HCT116 (cell line): ENCODE results near the gene ITPKB. TPM values are rescaled to one million over a fixed set of nuclear protein-coding genes. Genes with fewer than 3 reads are reported as not detected.

ENCODE experiments used
- ATAC-seq: fragments of 200-7000 bp; cut with Tn5 transposase; 2 replicates; pipeline ENCODE4 v1.9.1; 2020; ENCODE audit warnings: mild to moderate bottlenecking, moderate library complexity
- BruUV-seq: library from RNA; stranded (reverse); fragments of 400-500 nt; replicated peaks from 2 replicates; lab custom pipeline; 2021; lab: Mats Ljungman, UMichigan
- CTCF ChIA-PET: fragments of 300-600 bp; sonication (Branson Sonifier 250); formaldehyde crosslinking; loops from one replicate; lab custom pipeline; 2021; ENCODE audit warnings: antibody characterized with exemption; lab: Charles Lee
- POLR2A ChIA-PET: fragments of 300-600, 350-600 bp; sonication (Branson Sonifier 250); formaldehyde crosslinking; loops from one replicate; lab custom pipeline; 2021; ENCODE audit warnings: antibody characterized with exemption; lab: Charles Lee
- RAD21 ChIA-PET, 2 experiments: fragments of 300-600 bp; sonication (Branson Sonifier 250); formaldehyde crosslinking; loops; one replicate each; lab custom pipeline; 2023; ENCODE audit warnings: low total read pairs in 2 of 2; ENCODE audit not compliant: uncharacterized antibody in 2 of 2, unreplicated experiment in 2 of 2, low non-redundant PET in 1 of 2; lab: Charles Lee
- DNase-seq: peaks from one replicate; pipeline ENCODE4 v3.0.0-alpha.2; 2010; ENCODE audit warnings: low read depth, low spot score
- H2AFZ ChIP-seq: fragments of 200-600 bp; shearing (Covaris generic), sonication (generic); 2 replicates; pipeline ENCODE4 v1.6.1; 2017; ENCODE audit warnings: low read depth, mixed run types, mixed read lengths, antibody characterized with exemption, low read length; ENCODE audit not compliant: poor library complexity, severe bottlenecking
- H3K27ac ChIP-seq: 2 replicates; pipeline ENCODE4 v1.5.1; 2012; ENCODE audit warnings: low read depth, low read length
- H3K27me3 ChIP-seq: fragments of 200-600 bp; sonication (generic); 2 replicates; pipeline ENCODE4 v1.6.1; 2016; ENCODE audit warnings: mixed run types, low read length, mixed read lengths; ENCODE audit not compliant: insufficient read depth
- H3K36me3 ChIP-seq, 2 experiments: fragments of 200-500 bp in 1 of 2; fragments of 200-600 bp in 1 of 2; sonication (Bioruptor generic) in 1 of 2; sonication (generic) in 1 of 2; 2 replicates each; pipeline versions ENCODE4 v1.5.1 to v1.6.1; 2014 to 2016; ENCODE audit warnings: low read length in 2 of 2, inconsistent platforms in 1 of 2, mixed read lengths in 1 of 2, mixed run types in 1 of 2; ENCODE audit not compliant: insufficient read depth in 2 of 2, control insufficient read depth in 1 of 2
- H3K4me1 ChIP-seq, 2 experiments: fragments of 200-600 bp in 1 of 2; sonication (generic) in 1 of 2; 2 replicates each; pipeline versions ENCODE4 v1.5.1 to v1.6.1; 2012 to 2017; ENCODE audit warnings: low read length in 2 of 2, inconsistent platforms in 1 of 2, mild to moderate bottlenecking in 1 of 2, mixed read lengths in 1 of 2, mixed run types in 1 of 2, moderate library complexity in 1 of 2; ENCODE audit not compliant: insufficient read depth in 2 of 2, control insufficient read depth in 1 of 2
- H3K4me2 ChIP-seq: fragments of 200-600 bp; sonication (generic); 2 replicates; pipeline ENCODE4 v1.6.1; 2017; ENCODE audit warnings: mixed run types, low read length, mixed read lengths
- H3K4me3 ChIP-seq, 2 experiments: fragments of 200-600 bp in 1 of 2; sonication (generic) in 1 of 2; replicated peaks in 1 of 2; 2 replicates each; pipeline ENCODE4 v1.5.1; 2011 to 2016; ENCODE audit warnings: low read length in 2 of 2, control low read depth in 1 of 2, low read depth in 1 of 2, mild to moderate bottlenecking in 1 of 2, mixed read lengths in 1 of 2, mixed run types in 1 of 2
- H3K79me2 ChIP-seq: fragments of 200-600 bp; sonication (generic); 2 replicates; pipeline ENCODE4 v1.6.1; 2017; ENCODE audit warnings: mild to moderate bottlenecking, mixed run types, low read length, moderate library complexity, mixed read lengths; ENCODE audit not compliant: insufficient read depth
- H3K9ac ChIP-seq: fragments of 200-600 bp; sonication (generic); 2 replicates; pipeline ENCODE4 v1.6.1; 2016; ENCODE audit warnings: low read length, mixed read lengths
- H3K9me2 ChIP-seq: fragments of 200-600 bp; sonication (generic), shearing (Covaris generic); 2 replicates; pipeline ENCODE4 v1.6.1; 2017; ENCODE audit warnings: mixed run types, mild to moderate bottlenecking, moderate library complexity; ENCODE audit not compliant: insufficient read depth
- H3K9me3 ChIP-seq, 2 experiments: fragments of 200-500 bp in 1 of 2; fragments of 200-600 bp in 1 of 2; sonication (Bioruptor generic) in 1 of 2; sonication (generic) in 1 of 2; 2 replicates each; pipeline ENCODE4 v1.6.1; 2014 to 2017; ENCODE audit warnings: low read length in 2 of 2, mixed read lengths in 2 of 2, inconsistent platforms in 1 of 2, low read depth in 1 of 2, mild to moderate bottlenecking in 1 of 2, mixed run types in 1 of 2, moderate library complexity in 1 of 2; ENCODE audit not compliant: control insufficient read depth in 1 of 2, insufficient read depth in 1 of 2
- H4K20me1 ChIP-seq: fragments of 200-600 bp; sonication (generic), shearing (Covaris generic); 2 replicates; pipeline ENCODE4 v1.6.1; 2017; ENCODE audit warnings: mixed run types, mild to moderate bottlenecking, moderate library complexity; ENCODE audit not compliant: insufficient read depth
- CBX3 ChIP-seq: IDR thresholded peaks from 2 replicates; pipeline ENCODE4 v1.6.1; 2012; ENCODE audit warnings: low read depth
- CEBPB ChIP-seq: IDR thresholded peaks from 2 replicates; pipeline ENCODE4 v1.6.1; 2012; ENCODE audit warnings: low read depth
- ELF1 ChIP-seq: IDR thresholded peaks from 2 replicates; pipeline ENCODE4 v1.6.1; 2012; ENCODE audit warnings: low read depth, borderline replicate concordance
- EZH2 ChIP-seq: fragments of 200-600 bp; sonication (generic); IDR thresholded peaks from 2 replicates; pipeline ENCODE4 v1.6.1; 2017; ENCODE audit warnings: antibody characterized with exemption, mixed run types
- EZH2phosphoT487 ChIP-seq: fragments of 200-600 bp; IDR thresholded peaks from 2 replicates; pipeline ENCODE4 v1.6.1; 2018; ENCODE audit warnings: antibody characterized with exemption, borderline replicate concordance
- FOSL1 ChIP-seq: IDR thresholded peaks from 2 replicates; pipeline ENCODE4 v1.6.1; 2012; ENCODE audit warnings: low read depth
- JUND ChIP-seq: IDR thresholded peaks from 2 replicates; pipeline ENCODE4 v1.6.1; 2012
- POLR2A ChIP-seq: IDR thresholded peaks from 2 replicates; pipeline ENCODE4 v1.7.0; 2011; ENCODE audit warnings: borderline replicate concordance; ENCODE audit not compliant: insufficient read depth, insufficient read length; ENCODE audit errors: extremely low read depth
- POLR2AphosphoS5 ChIP-seq: IDR thresholded peaks from 2 replicates; pipeline ENCODE4 v1.6.1; 2011; ENCODE audit warnings: mild to moderate bottlenecking, low read depth, low read length, moderate library complexity
- RAD21 ChIP-seq: IDR thresholded peaks from 2 replicates; pipeline ENCODE4 v1.6.1; 2012; ENCODE audit warnings: low read depth, mild to moderate bottlenecking
- SIN3A ChIP-seq: IDR thresholded peaks from 2 replicates; pipeline ENCODE4 v1.6.1; 2012; ENCODE audit warnings: low read depth
- SP1 ChIP-seq: IDR thresholded peaks from 2 replicates; pipeline ENCODE4 v1.6.1; 2012; ENCODE audit warnings: low read depth
- SRF ChIP-seq: IDR thresholded peaks from 2 replicates; pipeline ENCODE4 v1.6.1; 2012; ENCODE audit warnings: low read depth
- TCF7L2 ChIP-seq: IDR thresholded peaks from 2 replicates; pipeline ENCODE4 v1.7.0; 2011; ENCODE audit warnings: borderline replicate concordance, inconsistent platforms; ENCODE audit not compliant: insufficient read depth, insufficient read length; ENCODE audit errors: extremely low read depth
- YY1 ChIP-seq: IDR thresholded peaks from 2 replicates; pipeline ENCODE4 v1.6.1; 2011; ENCODE audit warnings: low read length, low read depth, moderate library complexity, mild to moderate bottlenecking; ENCODE audit not compliant: insufficient replicate concordance; ENCODE audit errors: extremely low read depth
- ZFX ChIP-seq: fragments of 450-650 bp; IDR thresholded peaks from 2 replicates; pipeline ENCODE4 v1.6.1; 2017
- ZNF274 ChIP-seq: fragments of 200-500 bp; sonication (Bioruptor generic); IDR thresholded peaks from 2 replicates; pipeline ENCODE4 v1.6.1; 2014; ENCODE audit warnings: mild to moderate bottlenecking, low read depth, low read length, inconsistent platforms
- intact Hi-C: fragments of 100-400 bp; cut with micrococcal nuclease; formaldehyde crosslinking; loops from 2 replicates; pipeline ENCODE4 v1.10.0; 2022
- total RNA-seq: library from RNA; stranded (reverse); gene quantifications from one replicate; pipeline ENCODE4 v1.2.1, GENCODE V29; 2021; ENCODE audit not compliant: unreplicated experiment
- TF ChIP-seq, protein P1 (sequence below), 3 experiments: fragments of 200-600 bp in 1 of 3; sonication (generic) in 1 of 3; IDR thresholded peaks in 2 of 3; conservative IDR thresholded peaks in 1 of 3; 2 replicates each; pipeline ENCODE4 v1.5.1; 2012 to 2017; ENCODE audit warnings: low read depth in 2 of 3, low read length in 2 of 3, antibody characterized with exemption in 1 of 3, borderline replicate concordance in 1 of 3, control low read depth in 1 of 3, mild to moderate bottlenecking in 1 of 3, mixed read lengths in 1 of 3, mixed run types in 1 of 3, moderate library complexity in 1 of 3; ENCODE audit not compliant: insufficient read depth in 1 of 3
- TF ChIP-seq, protein P2 (sequence below): IDR thresholded peaks from 2 replicates; pipeline ENCODE4 v1.6.1; 2012
- TF ChIP-seq, protein P3 (sequence below): IDR thresholded peaks from 2 replicates; pipeline ENCODE4 v1.6.1; 2012

Gene ITPKB
- total RNA-seq, 1 experiment from 2014 or later, result 4.4 TPM

DNA sequence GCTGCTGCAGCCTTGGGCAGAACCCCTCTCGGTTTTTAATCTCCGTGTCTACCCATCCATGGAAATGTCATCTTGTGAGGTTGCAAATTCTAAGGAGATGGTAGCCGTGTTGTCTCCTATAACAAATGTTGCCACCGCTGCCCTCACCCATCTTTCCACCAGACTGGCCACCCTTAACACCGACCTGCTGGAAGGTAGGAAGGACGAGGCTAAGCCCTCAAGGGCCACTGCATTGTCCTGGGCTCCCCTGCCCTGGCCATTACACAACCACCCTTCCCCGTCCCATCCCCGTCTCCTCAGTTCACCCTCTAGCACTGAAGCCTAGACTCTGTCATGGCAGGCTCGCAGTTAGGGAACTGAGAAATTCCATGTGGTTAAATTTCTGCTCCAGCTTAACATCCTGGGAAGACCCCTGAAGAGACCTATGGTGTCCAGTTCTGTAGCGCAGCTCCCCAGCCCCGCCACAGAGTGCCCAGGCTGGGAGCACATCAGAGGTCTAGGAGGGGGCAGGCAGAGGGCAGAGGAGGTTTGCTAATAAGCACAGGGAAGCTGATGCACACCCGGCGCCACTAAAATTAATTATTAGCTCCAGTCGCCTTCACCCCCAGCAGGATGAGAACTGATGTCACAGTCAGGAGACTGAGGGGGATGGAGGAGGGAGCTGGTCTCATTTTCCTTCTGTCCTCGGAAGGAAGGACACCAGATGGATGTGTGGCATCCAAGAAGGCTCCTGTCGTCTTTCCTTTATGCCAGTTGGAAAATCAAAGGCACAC is 152.2 kb downstream of the ITPKB start:
- Histone ChIP-seq H3K79me2 (no peaks in the 10 kb centered on the region), H3K9me3 (no peaks in the 10 kb centered on the region), H3K9me2 (no peaks in the 10 kb centered on the region), H2AFZ (no peak overlapping the region), H3K9ac (no peak overlapping the region), H3K4me3 (no peak overlapping the region), H3K27me3 (no peaks in the 10 kb centered on the region)
- POLR2A ChIA-PET, result no interaction called here
- TF ChIP-seq ELF1 (no peak), YY1 (no peak), ZFX (no peak)
- TF ChIP-seq, all 23 proteins: peak for 0
- no peak overlapping the region for H3K4me2 ChIP-seq
- no peaks in the 10 kb centered on the region for H3K36me3 ChIP-seq
- no peak for DNase-seq
- CTCF ChIA-PET, result no interaction called here
- H3K4me1 ChIP-seq, result no peaks in the 10 kb centered on the region
- H3K27ac ChIP-seq, result no peak overlapping the region
- no peaks in the 10 kb centered on the region for H4K20me1 ChIP-seq
- BruUV-seq, result no TSS peak
- no peak for ATAC-seq
- RAD21 ChIA-PET, result no interaction called here
- intact Hi-C loops, result no loop called here

DNA sequence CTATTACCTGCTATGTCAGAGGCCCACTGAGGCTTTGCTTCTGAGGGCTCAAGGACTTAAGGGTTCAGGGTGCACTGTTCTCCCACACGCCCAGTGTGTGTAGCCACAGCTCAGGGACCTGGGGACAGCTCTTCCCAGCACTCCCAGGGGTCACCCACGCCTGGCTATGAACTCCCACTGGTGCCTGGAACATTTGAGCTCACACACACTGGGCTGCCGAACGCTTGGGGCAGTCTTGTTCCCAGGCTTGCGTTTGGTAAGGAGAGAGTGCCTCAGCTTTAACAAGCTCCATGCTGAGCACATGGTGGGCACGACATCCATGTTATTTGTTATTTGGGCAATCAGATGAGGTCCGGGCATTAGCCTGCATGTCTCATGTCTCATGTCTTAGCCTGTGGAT is 153.0 kb downstream of the ITPKB start:
- Histone ChIP-seq H3K79me2 (no peaks in the 10 kb centered on the region), H3K4me3 (no peak overlapping the region), H3K27ac (no peak overlapping the region), H4K20me1 (no peaks in the 10 kb centered on the region), H3K9me3 (no peaks in the 10 kb centered on the region), H3K27me3 (no peaks in the 10 kb centered on the region), H3K9me2 (no peaks in the 10 kb centered on the region)
- DNase-seq, result no peak
- intact Hi-C loops, result no loop called here
- POLR2A ChIA-PET, result no interaction called here
- no peak for TF ChIP-seq POLR2A
- TF ChIP-seq CBX3, result no peak
- no peak for TF ChIP-seq EZH2
- no peak for TF ChIP-seq SP1
- TF ChIP-seq SRF, result no peak
- TF ChIP-seq, protein P1, sequence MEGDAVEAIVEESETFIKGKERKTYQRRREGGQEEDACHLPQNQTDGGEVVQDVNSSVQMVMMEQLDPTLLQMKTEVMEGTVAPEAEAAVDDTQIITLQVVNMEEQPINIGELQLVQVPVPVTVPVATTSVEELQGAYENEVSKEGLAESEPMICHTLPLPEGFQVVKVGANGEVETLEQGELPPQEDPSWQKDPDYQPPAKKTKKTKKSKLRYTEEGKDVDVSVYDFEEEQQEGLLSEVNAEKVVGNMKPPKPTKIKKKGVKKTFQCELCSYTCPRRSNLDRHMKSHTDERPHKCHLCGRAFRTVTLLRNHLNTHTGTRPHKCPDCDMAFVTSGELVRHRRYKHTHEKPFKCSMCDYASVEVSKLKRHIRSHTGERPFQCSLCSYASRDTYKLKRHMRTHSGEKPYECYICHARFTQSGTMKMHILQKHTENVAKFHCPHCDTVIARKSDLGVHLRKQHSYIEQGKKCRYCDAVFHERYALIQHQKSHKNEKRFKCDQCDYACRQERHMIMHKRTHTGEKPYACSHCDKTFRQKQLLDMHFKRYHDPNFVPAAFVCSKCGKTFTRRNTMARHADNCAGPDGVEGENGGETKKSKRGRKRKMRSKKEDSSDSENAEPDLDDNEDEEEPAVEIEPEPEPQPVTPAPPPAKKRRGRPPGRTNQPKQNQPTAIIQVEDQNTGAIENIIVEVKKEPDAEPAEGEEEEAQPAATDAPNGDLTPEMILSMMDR (IDR thresholded peaks at IDR 0.05 in 2 of 3, conservative IDR thresholded peaks at IDR 0.05 in 1 of 3; ENCODE audit: borderline replicate concordance in 1 of 3, insufficient read depth in 1 of 3, low read depth in 2 of 3, low read length in 2 of 3), result no peak
- TF ChIP-seq ELF1, result no peak
- no peak for TF ChIP-seq POLR2AphosphoS5
- TF ChIP-seq RAD21, result no peak
- TF ChIP-seq TCF7L2, result no peak
- TF ChIP-seq SIN3A, result no peak
- TF ChIP-seq EZH2phosphoT487, result no peak
- TF ChIP-seq, protein P2, sequence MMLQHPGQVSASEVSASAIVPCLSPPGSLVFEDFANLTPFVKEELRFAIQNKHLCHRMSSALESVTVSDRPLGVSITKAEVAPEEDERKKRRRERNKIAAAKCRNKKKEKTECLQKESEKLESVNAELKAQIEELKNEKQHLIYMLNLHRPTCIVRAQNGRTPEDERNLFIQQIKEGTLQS, result no peak
- no peak for TF ChIP-seq FOSL1
- no peak for TF ChIP-seq YY1
- no peak for TF ChIP-seq JUND
- TF ChIP-seq ZFX, result no peak
- TF ChIP-seq CEBPB, result no peak
- TF ChIP-seq ZNF274, result no peak
- TF ChIP-seq, protein P3, sequence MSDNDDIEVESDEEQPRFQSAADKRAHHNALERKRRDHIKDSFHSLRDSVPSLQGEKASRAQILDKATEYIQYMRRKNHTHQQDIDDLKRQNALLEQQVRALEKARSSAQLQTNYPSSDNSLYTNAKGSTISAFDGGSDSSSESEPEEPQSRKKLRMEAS, result no peak
- TF ChIP-seq, all 23 proteins: peak for 0
- Histone ChIP-seq H3K4me2 (no peak overlapping the region), H3K36me3 (no peaks in the 10 kb centered on the region), H3K9ac (no peak overlapping the region), H2AFZ (no peak overlapping the region), H3K4me1 (no peaks in the 10 kb centered on the region)
- BruUV-seq, result no TSS peak
- ChIA-PET RAD21 (no interaction called here), CTCF (no interaction called here)
- ATAC-seq, result no peak
